ENCODE data around the gene SPSB2. TPM values are rescaled to one million over a fixed set of nuclear protein-coding genes. Genes with fewer than 3 reads are reported as not detected.

The SPSB2 gene
- total and polyA plus RNA-seq, 2 experiments from 2014 or later = 4.4 to 4.8 TPM

- H3K79me2 ChIP-seq (ENCODE audit: insufficient read depth) = peaks cover 25% of the 10 kb centered on the region
- peaks cover 23% of the 10 kb centered on the region for H3K4me1 ChIP-seq (ENCODE audit: insufficient read depth)
- TF ChIP-seq EZH2phosphoT487 (IDR thresholded peaks at IDR 0.05; ENCODE audit: insufficient read depth, low read depth) = no peak
- no peak for TF ChIP-seq EZH2 (IDR thresholded peaks at IDR 0.05; ENCODE audit: insufficient read depth, poor library complexity, severe bottlenecking)
- H3K9ac ChIP-seq = peak overlapping the region; percentile 27; the same call in 1 of the 2 replicates
- no peaks in the 10 kb centered on the region for H4K20me1 ChIP-seq (ENCODE audit: insufficient read depth)
- H3K4me3 ChIP-seq = peak overlapping the region; percentile 46; the same call in 1 of the 2 replicates
- H3K36me3 ChIP-seq (ENCODE audit: low read depth) = 0 out of 2 replicates have a peak, but pooled peaks cover 4% of the 10 kb centered on the region
- no peaks in the 10 kb centered on the region; the same call in 1 of the 2 replicates for H3F3A ChIP-seq (ENCODE audit: insufficient read depth)
- H2AFZ ChIP-seq = peak overlapping the region; percentile 34; the same call in 1 of the 2 replicates
- H3K27me3 ChIP-seq (replicated peaks; ENCODE audit: insufficient read depth) = peaks cover 7% of the 10 kb centered on the region
- H3K9me3 ChIP-seq (ENCODE audit: low read depth) = no peaks in the 10 kb centered on the region
- peak overlapping the region; percentile 54 for H3K4me2 ChIP-seq (ENCODE audit: unreplicated experiment)
- H3K9me2 ChIP-seq (ENCODE audit: insufficient read depth) = no peaks in the 10 kb centered on the region
- no peak for DNase-seq
- in situ Hi-C loops (cut with MboI) = no loop called here
- WGBS, 2 experiments (ENCODE audit: low coverage in 1 of 2, low lambda C conversion rate in 2 of 2, missing lambda C conversion rate in 2 of 2) = 76 to 84% methylated on average over 21 to 22 of the region's 22 CpGs
- H3K27ac ChIP-seq = peak overlapping the region; percentile 25; the same call in 1 of the 2 replicates
Observed at GRCh38 chr12:6826734-6827436, 46.2 kb downstream of the SPSB2 start.

GRCh38 chr12:6826125-6826733, 46.9 kb downstream of the SPSB2 start:
- Histone ChIP-seq H3K9me3 (ENCODE audit: low read depth) (no peaks in the 10 kb centered on the region), H3K36me3 (ENCODE audit: low read depth) (0 out of 2 replicates have a peak, but pooled peaks cover 4% of the 10 kb centered on the region), H3K4me3 (no peak overlapping the region), H3K27ac (no peak overlapping the region), H3K4me1 (ENCODE audit: insufficient read depth) (peaks cover 23% of the 10 kb centered on the region), H3K4me2 (ENCODE audit: unreplicated experiment) (no peak overlapping the region), H3K27me3 (replicated peaks; ENCODE audit: insufficient read depth) (peaks cover 7% of the 10 kb centered on the region), H3K9ac (no peak overlapping the region), H3F3A (ENCODE audit: insufficient read depth) (no peaks in the 10 kb centered on the region; the same call in 1 of the 2 replicates), H2AFZ (no peak overlapping the region), H3K9me2 (ENCODE audit: insufficient read depth) (no peaks in the 10 kb centered on the region), H3K79me2 (ENCODE audit: insufficient read depth) (peaks cover 25% of the 10 kb centered on the region), H4K20me1 (ENCODE audit: insufficient read depth) (no peaks in the 10 kb centered on the region)
- 65 to 68% methylated on average over 17 of the region's 17 CpGs for WGBS, 2 experiments (ENCODE audit: low coverage in 1 of 2, low lambda C conversion rate in 2 of 2, missing lambda C conversion rate in 2 of 2)
- in situ Hi-C loops (cut with MboI) = no loop called here
- no peak for DNase-seq
- TF ChIP-seq EZH2 (IDR thresholded peaks at IDR 0.05; ENCODE audit: insufficient read depth, poor library complexity, severe bottlenecking) (no peak), EZH2phosphoT487 (IDR thresholded peaks at IDR 0.05; ENCODE audit: insufficient read depth, low read depth) (no peak)

GRCh38 chr12:6825398-6826124, 47.5 kb downstream of the SPSB2 start:
- H3K27me3 ChIP-seq (replicated peaks; ENCODE audit: insufficient read depth) = peaks cover 7% of the 10 kb centered on the region

GRCh38 chr12:6824901-6825381, 48.2 kb downstream of the SPSB2 start:
- Histone ChIP-seq H3K36me3 (ENCODE audit: low read depth) (no peaks in the 10 kb centered on the region), H3K27me3 (replicated peaks; ENCODE audit: insufficient read depth) (peaks cover 7% of the 10 kb centered on the region), H3K27ac (no peak overlapping the region), H3K4me1 (ENCODE audit: insufficient read depth) (peaks cover 20% of the 10 kb centered on the region), H2AFZ (peak overlapping the region; percentile 77), H4K20me1 (ENCODE audit: insufficient read depth) (no peaks in the 10 kb centered on the region), H3K79me2 (ENCODE audit: insufficient read depth) (peaks cover 22% of the 10 kb centered on the region), H3K4me3 (peak overlapping the region; percentile 64), H3K9me3 (ENCODE audit: low read depth) (no peaks in the 10 kb centered on the region), H3K9me2 (ENCODE audit: insufficient read depth) (no peaks in the 10 kb centered on the region), H3F3A (ENCODE audit: insufficient read depth) (no peaks in the 10 kb centered on the region; the same call in 1 of the 2 replicates), H3K4me2 (ENCODE audit: unreplicated experiment) (peak overlapping the region; percentile 78), H3K9ac (peak overlapping the region; percentile 63)
- peak; percentile 75 for DNase-seq
- in situ Hi-C loops (cut with MboI) = no loop called here
- no peak for TF ChIP-seq EZH2 (IDR thresholded peaks at IDR 0.05; ENCODE audit: insufficient read depth, poor library complexity, severe bottlenecking)
- TF ChIP-seq EZH2phosphoT487 (IDR thresholded peaks at IDR 0.05; ENCODE audit: insufficient read depth, low read depth) = no peak
- 15 to 16% methylated on average over 12 of the region's 12 CpGs for WGBS, 2 experiments (ENCODE audit: low coverage in 1 of 2, low lambda C conversion rate in 2 of 2, missing lambda C conversion rate in 2 of 2)

More at GRCh38 chr12:6825398-6826124, 47.5 kb downstream of the SPSB2 start:
- Histone ChIP-seq H3F3A (ENCODE audit: insufficient read depth) (no peaks in the 10 kb centered on the region; the same call in 1 of the 2 replicates), H3K9me3 (ENCODE audit: low read depth) (no peaks in the 10 kb centered on the region), H3K9me2 (ENCODE audit: insufficient read depth) (no peaks in the 10 kb centered on the region), H3K27ac (no peak overlapping the region), H2AFZ (peak overlapping the region; percentile 77), H3K36me3 (ENCODE audit: low read depth) (no peaks in the 10 kb centered on the region), H3K4me3 (peak overlapping the region; percentile 64), H3K4me1 (ENCODE audit: insufficient read depth) (peaks cover 23% of the 10 kb centered on the region), H4K20me1 (ENCODE audit: insufficient read depth) (no peaks in the 10 kb centered on the region), H3K4me2 (ENCODE audit: unreplicated experiment) (peak overlapping the region; percentile 78), H3K79me2 (ENCODE audit: insufficient read depth) (peaks cover 25% of the 10 kb centered on the region), H3K9ac (peak overlapping the region; percentile 63)
- TF ChIP-seq EZH2phosphoT487 (IDR thresholded peaks at IDR 0.05; ENCODE audit: insufficient read depth, low read depth) = no peak
- TF ChIP-seq EZH2 (IDR thresholded peaks at IDR 0.05; ENCODE audit: insufficient read depth, poor library complexity, severe bottlenecking) = no peak
- 2 to 3% methylated on average over 18 to 19 of the region's 19 CpGs for WGBS, 2 experiments (ENCODE audit: low coverage in 1 of 2, low lambda C conversion rate in 2 of 2, missing lambda C conversion rate in 2 of 2)
- in situ Hi-C loops (cut with MboI) = no loop called here
- DNase-seq = peak; percentile 85

All from GM23248 (cell line).